Vagina (tissue), 2 donors: Measurements from ENCODE around the gene GJD4. TPM values are rescaled to one million over a fixed set of nuclear protein-coding genes. Genes with fewer than 3 reads are reported as not detected.
A peak's percentile ranks its signal among the peaks of the same experiment; 100 is the strongest.

Experiments
- DNase-seq, 2 donors: peaks; one replicate each; pipeline ENCODE4 v3.0.0-alpha.2; 2017; ENCODE audit errors: extremely low spot score in 2 of 2
- H3K27ac ChIP-seq: fragments of 200-600 bp; sonication (generic); one replicate; pipeline ENCODE4 v1.5.1; 2019
- H3K27me3 ChIP-seq: fragments of 200-600 bp; sonication (generic); one replicate; pipeline ENCODE4 v1.5.1; 2019
- H3K36me3 ChIP-seq, 2 donors: fragments of 200-600 bp; sonication (generic); one replicate each; pipeline ENCODE4 v1.5.1; 2017 to 2019
- H3K4me1 ChIP-seq: fragments of 200-600 bp; sonication (generic); one replicate; pipeline ENCODE4 v1.5.1; 2019
- H3K4me3 ChIP-seq, 2 donors: fragments of 200-600 bp; sonication (generic); 1 replicate in 1 of 2; 2 replicates in 1 of 2; pipeline ENCODE4 v1.5.1; 2016 to 2019
- H3K9me3 ChIP-seq: fragments of 200-600 bp; sonication (generic); one replicate; pipeline ENCODE4 v1.5.1; 2019
- CTCF ChIP-seq, 3 experiments: fragments of 450-650 bp in 2 of 3; fragments of 200-600 bp in 1 of 3; sonication (generic) in 1 of 3; IDR thresholded peaks; one replicate each; pipeline ENCODE4 v1.5.1; 2017 to 2019; ENCODE audit warnings: antibody characterized with exemption in 3 of 3, mild to moderate bottlenecking in 2 of 3, moderate library complexity in 2 of 3
- POLR2A ChIP-seq, 2 donors: fragments of 450-650 bp; IDR thresholded peaks; one replicate each; pipeline ENCODE4 v1.6.1; 2017; ENCODE audit warnings: antibody characterized with exemption in 2 of 2, mild to moderate bottlenecking in 2 of 2, moderate library complexity in 2 of 2
- POLR2AphosphoS5 ChIP-seq, 2 donors: sonication (generic); formaldehyde crosslinking; IDR thresholded peaks; one replicate each; pipeline ENCODE4 v1.9.0; 2017; ENCODE audit warnings: antibody characterized with exemption in 2 of 2, mild to moderate bottlenecking in 2 of 2, low read depth in 1 of 2; ENCODE audit not compliant: insufficient read depth in 1 of 2
- intact Hi-C: fragments of 100-400 bp; cut with DNase I; formaldehyde crosslinking; loops from one replicate; pipeline ENCODE4 v1.15.1; 2023
- total RNA-seq: library from RNA; depleted of rRNA; stranded (reverse); fragments of >200 nt; gene quantifications from one replicate; pipeline ENCODE4 v1.2.3, GENCODE V29; 2016

GJD4 gene
- total RNA-seq, 1 donor from 2014 or later: not detected

GRCh38 chr10:35562427-35562826 is 42.7 kb upstream of the GJD4 start:
- intact Hi-C loops: loop anchor here (10.0 kb wide), 1 partner anchor 228 kb away; the partner anchor contains the start of gene CCNY
- no peaks in the 10 kb centered on the region for H3K9me3 ChIP-seq
- TF ChIP-seq CTCF (IDR thresholded peaks at IDR 0.05) (no peak), POLR2AphosphoS5 (IDR thresholded peaks at IDR 0.05; ENCODE audit: insufficient read depth in 1 of 2, low read depth in 1 of 2) (no peak), POLR2A (IDR thresholded peaks at IDR 0.05) (no peak)
- no peaks in the 10 kb centered on the region for H3K4me1 ChIP-seq
- no peak for DNase-seq
- H3K27me3 ChIP-seq: no peaks in the 10 kb centered on the region
- H3K27ac ChIP-seq: no peak overlapping the region
- H3K36me3 ChIP-seq: no peaks in the 10 kb centered on the region
- H3K4me3 ChIP-seq: no peak overlapping the region

GRCh38 chr10:35563261-35563891 is 41.8 kb upstream of the GJD4 start:
- Histone ChIP-seq H3K27ac (no peak overlapping the region), H3K36me3 (no peaks in the 10 kb centered on the region), H3K27me3 (no peaks in the 10 kb centered on the region), H3K4me1 (no peaks in the 10 kb centered on the region), H3K9me3 (no peaks in the 10 kb centered on the region), H3K4me3 (no peak overlapping the region)
- no peak for DNase-seq
- intact Hi-C loops: loop anchor here (10.0 kb wide), 1 partner anchor 229 kb away; the partner anchor contains the start of gene CCNY
- peak; percentile 39 to 89 (median 58) for TF ChIP-seq CTCF (IDR thresholded peaks at IDR 0.05)
- TF ChIP-seq POLR2A (IDR thresholded peaks at IDR 0.05): no peak
- TF ChIP-seq POLR2AphosphoS5 (IDR thresholded peaks at IDR 0.05; ENCODE audit: insufficient read depth in 1 of 2, low read depth in 1 of 2): no peak

- Histone ChIP-seq H3K4me3 (no peak overlapping the region), H3K4me1 (no peaks in the 10 kb centered on the region), H3K36me3 (peaks cover 0 to 10% of the 10 kb centered on the region in 2 donors), H3K27me3 (no peaks in the 10 kb centered on the region), H3K9me3 (no peaks in the 10 kb centered on the region), H3K27ac (no peak overlapping the region)
- intact Hi-C loops: loop anchor here (10.0 kb wide), 1 partner anchor 230 kb away; the partner anchor contains the start of gene CCNY
- no peak for TF ChIP-seq CTCF (IDR thresholded peaks at IDR 0.05)
- no peak for TF ChIP-seq POLR2AphosphoS5 (IDR thresholded peaks at IDR 0.05; ENCODE audit: insufficient read depth in 1 of 2, low read depth in 1 of 2)
- no peak for TF ChIP-seq POLR2A (IDR thresholded peaks at IDR 0.05)
- DNase-seq: no peak
Observed at GRCh38 chr10:35564341-35564968, 40.7 kb upstream of the GJD4 start.

- intact Hi-C loops: loop anchor here (10.0 kb wide), 1 partner anchor 231 kb away; the partner anchor contains the start of gene CCNY
- no peaks in the 10 kb centered on the region for H3K4me1 ChIP-seq
- no peaks in the 10 kb centered on the region for H3K9me3 ChIP-seq
- H3K36me3 ChIP-seq: peaks cover 0 to 16% of the 10 kb centered on the region in 2 donors
- DNase-seq: no peak
- TF ChIP-seq POLR2AphosphoS5 (IDR thresholded peaks at IDR 0.05; ENCODE audit: insufficient read depth in 1 of 2, low read depth in 1 of 2): no peak
- TF ChIP-seq POLR2A (IDR thresholded peaks at IDR 0.05): no peak
- TF ChIP-seq CTCF (IDR thresholded peaks at IDR 0.05): no peak
- H3K4me3 ChIP-seq: no peak overlapping the region
- no peak overlapping the region for H3K27ac ChIP-seq
- H3K27me3 ChIP-seq: no peaks in the 10 kb centered on the region
Observed at GRCh38 chr10:35565602-35566081, 39.5 kb upstream of the GJD4 start.
